Dendritic cell treated with granulocyte-macrophage colony-stimulating factor and Interleukin-4, amounts not matched to agents 40 ng/mL and 50 ng/mL, for 4 days (primary cell): ENCODE data around the gene NOL9.

Experiments
- H3K27ac Mint-ChIP-seq: one replicate; pipeline ENCODE4 v1.8.0; 2022; ENCODE audit warnings: mild to moderate bottlenecking, mixed read lengths
- H3K27me3 Mint-ChIP-seq: one replicate; pipeline ENCODE4 v1.8.0; 2022; ENCODE audit warnings: mild to moderate bottlenecking, mixed read lengths
- H3K36me3 Mint-ChIP-seq: one replicate; pipeline ENCODE4 v1.8.0; 2022; ENCODE audit warnings: low read depth, mixed read lengths
- H3K4me1 Mint-ChIP-seq: one replicate; pipeline ENCODE4 v1.8.0; 2022; ENCODE audit warnings: low read depth, mixed read lengths
- H3K4me3 Mint-ChIP-seq: one replicate; pipeline ENCODE4 v1.8.0; 2022; ENCODE audit warnings: mild to moderate bottlenecking, moderate library complexity, mixed read lengths
- H3K9me3 Mint-ChIP-seq: one replicate; pipeline ENCODE4 v1.8.0; 2022; ENCODE audit warnings: mixed read lengths
- intact Hi-C: fragments of 100-400 bp; cut with micrococcal nuclease; formaldehyde crosslinking; loops from one replicate; pipeline ENCODE4 v1.15.0; 2022

NOL9 gene

DNA sequence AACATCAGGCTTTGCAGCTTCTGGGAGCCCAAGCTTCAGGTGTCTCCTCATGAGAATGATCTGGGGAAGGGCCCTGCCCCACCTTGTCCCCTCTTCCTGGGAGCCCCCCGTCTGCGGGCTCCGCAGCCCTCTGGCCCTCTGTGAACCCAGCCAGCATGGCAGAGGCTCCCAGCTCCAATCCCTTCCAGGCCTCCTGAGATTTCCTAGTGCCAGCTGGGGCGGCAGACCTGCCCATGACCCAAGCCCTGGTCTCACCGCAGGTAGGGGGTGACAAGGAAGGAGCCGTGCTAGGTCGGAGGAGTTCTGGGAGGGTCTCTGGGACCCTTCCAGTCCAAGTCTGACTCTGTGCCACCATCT is 70.6 kb downstream of the NOL9 start:
- H3K27me3 Mint-ChIP-seq: peaks cover 67% of the 10 kb centered on the region

DNA sequence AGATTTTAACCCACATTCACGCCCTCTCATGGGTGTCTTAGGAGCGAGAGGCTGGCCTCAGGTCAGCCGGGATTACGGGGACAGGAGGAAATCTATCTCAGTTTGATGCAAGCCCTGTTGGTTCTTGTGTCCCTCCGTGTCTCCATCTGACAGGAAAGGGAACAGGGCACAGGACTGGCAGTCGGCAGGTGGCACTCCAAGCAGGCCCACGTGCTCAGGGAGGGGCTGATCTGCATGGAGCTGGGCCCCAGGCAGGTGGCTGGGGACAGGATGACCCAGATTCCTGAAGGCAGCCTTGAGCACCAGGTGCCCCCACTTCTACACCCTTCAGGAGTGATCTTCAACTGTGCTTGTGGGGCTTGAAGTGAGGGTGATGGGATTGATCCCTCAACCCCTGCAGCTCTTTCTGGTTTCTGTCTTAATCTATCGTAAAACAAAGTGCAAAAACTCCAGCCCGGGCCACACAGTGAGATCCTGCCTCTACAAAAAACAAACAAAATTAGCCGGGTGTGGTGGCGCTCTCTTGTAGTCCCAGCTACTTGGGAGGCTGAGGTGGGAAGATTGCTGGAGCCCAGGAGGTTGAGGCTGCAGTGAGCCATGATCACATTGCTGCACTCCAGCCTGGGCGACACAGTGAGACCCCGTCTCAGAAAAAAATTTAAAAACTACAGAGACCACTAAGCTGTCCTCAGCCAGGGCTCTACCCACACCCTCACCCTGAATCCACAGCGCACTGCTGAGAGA is 71.1 kb downstream of the NOL9 start:
- H3K4me1 Mint-ChIP-seq: peaks cover 5% of the 10 kb centered on the region
- H3K4me3 Mint-ChIP-seq: no peak overlapping the region
- peaks cover 62% of the 10 kb centered on the region for H3K27me3 Mint-ChIP-seq
- H3K9me3 Mint-ChIP-seq: no peaks in the 10 kb centered on the region
- H3K36me3 Mint-ChIP-seq: no peaks in the 10 kb centered on the region
- intact Hi-C loops: no loop called here
- no peak overlapping the region for H3K27ac Mint-ChIP-seq

More for the DNA sequence above, 70.6 kb downstream of the NOL9 start:
- Mint-ChIP-seq H3K4me1 (peaks cover 5% of the 10 kb centered on the region), H3K36me3 (no peaks in the 10 kb centered on the region), H3K27ac (no peak overlapping the region), H3K4me3 (no peak overlapping the region), H3K9me3 (no peaks in the 10 kb centered on the region)
- intact Hi-C loops: no loop called here

- H3K27me3 Mint-ChIP-seq: peaks cover 49% of the 10 kb centered on the region
Measured at GRCh38 chr1:6481820-6482219, 72.5 kb downstream of the NOL9 start.

DNA sequence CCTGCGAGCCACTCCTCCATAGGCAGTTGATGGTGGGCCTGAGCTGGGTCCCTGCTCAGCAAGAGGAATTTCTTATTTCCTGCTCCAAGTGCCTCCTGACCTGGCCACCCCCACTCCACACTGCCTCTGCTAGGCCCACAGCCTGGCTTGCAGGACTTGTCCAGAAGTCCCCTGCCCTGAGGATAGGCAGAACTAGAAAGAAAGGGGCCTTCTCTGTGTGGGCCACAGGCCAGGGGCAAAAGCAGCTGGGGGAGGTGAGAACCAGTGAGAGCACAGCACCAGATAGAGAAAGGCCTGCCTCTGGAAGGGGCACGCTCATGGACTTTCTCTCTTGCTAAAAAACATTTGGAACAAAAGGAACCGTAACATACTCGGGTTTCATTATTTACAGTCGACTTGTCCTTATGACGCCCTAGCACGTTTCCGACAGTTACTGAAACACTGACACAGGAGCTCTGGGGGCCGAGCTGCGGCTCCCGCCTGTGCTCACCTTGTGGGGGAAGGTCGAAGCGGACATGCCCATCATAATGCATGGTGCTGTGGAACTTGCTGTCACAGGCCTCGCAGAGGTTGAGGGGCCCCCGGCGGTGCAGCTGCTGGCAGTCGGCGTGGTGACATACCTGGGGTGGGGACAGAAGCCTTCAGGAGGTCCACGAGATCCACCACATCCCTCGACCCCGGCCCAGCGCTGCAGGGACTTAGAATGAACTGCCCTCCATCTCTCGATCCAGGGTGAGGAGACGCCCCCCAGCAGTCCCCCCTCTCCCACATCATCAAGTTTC is 77.1 kb downstream of the NOL9 start:
- Mint-ChIP-seq H3K4me1 (peaks cover 9% of the 10 kb centered on the region), H3K4me3 (no peak overlapping the region), H3K27me3 (peaks cover 19% of the 10 kb centered on the region), H3K27ac (no peak overlapping the region), H3K36me3 (peaks cover 6% of the 10 kb centered on the region), H3K9me3 (no peaks in the 10 kb centered on the region)
- intact Hi-C loops: no loop called here

More at GRCh38 chr1:6481820-6482219, 72.5 kb downstream of the NOL9 start:
- Mint-ChIP-seq H3K4me1 (peaks cover 5% of the 10 kb centered on the region), H3K9me3 (no peaks in the 10 kb centered on the region), H3K36me3 (no peaks in the 10 kb centered on the region), H3K4me3 (no peak overlapping the region), H3K27ac (no peak overlapping the region)
- intact Hi-C loops: no loop called here

DNA sequence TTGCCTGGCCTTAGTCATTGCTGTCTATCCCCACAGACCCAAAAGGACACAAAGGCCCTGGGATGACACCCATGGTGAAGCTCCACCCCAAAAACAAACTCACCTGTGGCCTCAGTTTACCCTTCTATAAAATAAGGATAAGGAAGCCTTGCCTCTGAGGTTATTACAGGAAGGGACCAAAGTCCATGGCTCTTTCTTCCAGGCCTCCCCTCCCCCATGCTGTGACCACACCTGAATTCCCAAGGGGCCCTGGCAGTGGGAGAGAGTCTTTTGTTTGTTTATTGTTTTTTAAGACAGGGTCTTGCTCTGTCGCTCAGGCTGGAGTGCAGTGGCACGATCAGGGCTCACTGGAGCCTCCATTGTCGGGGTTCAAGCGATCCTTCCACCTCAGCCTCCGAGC is 77.8 kb downstream of the NOL9 start:
- Mint-ChIP-seq H3K27ac (no peak overlapping the region), H3K9me3 (no peaks in the 10 kb centered on the region), H3K4me1 (peaks cover 9% of the 10 kb centered on the region), H3K27me3 (peaks cover 14% of the 10 kb centered on the region), H3K36me3 (peaks cover 6% of the 10 kb centered on the region), H3K4me3 (no peak overlapping the region)
- intact Hi-C loops: no loop called here

DNA sequence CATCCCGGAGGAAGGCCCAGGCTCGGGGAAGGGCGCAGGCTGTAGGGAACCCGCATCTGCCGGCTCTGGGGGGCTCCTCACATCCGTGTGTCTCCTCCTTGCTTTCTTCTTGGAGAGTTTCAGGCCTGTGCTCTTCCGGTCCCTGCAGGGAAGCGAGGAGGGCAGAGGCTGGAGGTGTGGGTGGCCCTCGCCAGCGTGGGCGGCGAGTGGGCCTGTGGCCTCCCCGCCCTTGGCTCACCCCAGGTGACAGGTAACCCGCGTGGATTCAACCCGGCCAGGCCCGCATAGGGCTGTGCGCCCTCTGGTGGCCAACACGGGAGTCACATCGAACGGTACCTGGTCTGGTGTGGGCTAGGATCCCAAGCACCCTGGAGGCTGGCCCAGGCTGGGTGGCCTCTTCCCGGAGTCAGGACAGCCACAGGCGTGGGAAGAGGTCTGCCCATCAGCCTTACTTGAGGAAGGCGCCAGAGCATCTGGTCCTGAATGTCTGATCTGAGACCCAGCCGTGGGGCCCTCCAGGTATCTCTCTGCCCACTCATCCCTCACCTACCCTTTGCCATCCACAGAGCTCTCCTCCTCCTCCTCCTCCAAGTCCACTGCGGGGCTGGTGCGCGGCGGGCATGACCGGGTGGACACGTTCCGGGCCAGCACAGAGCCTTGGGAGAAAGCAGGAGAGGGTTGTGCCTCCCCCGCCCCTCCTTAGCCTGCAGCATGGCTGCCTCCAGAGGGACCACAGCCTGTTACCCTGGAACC is 78.8 kb downstream of the NOL9 start:
- intact Hi-C loops: no loop called here

GRCh38 chr1:6474815-6475282 is 79.5 kb downstream of the NOL9 start:
- H3K4me1 Mint-ChIP-seq: peaks cover 9% of the 10 kb centered on the region
- H3K9me3 Mint-ChIP-seq: no peaks in the 10 kb centered on the region
- intact Hi-C loops: no loop called here
- H3K27me3 Mint-ChIP-seq: peaks cover 8% of the 10 kb centered on the region
- H3K36me3 Mint-ChIP-seq: peaks cover 6% of the 10 kb centered on the region
- H3K4me3 Mint-ChIP-seq: no peak overlapping the region
- H3K27ac Mint-ChIP-seq: no peak overlapping the region

More for the DNA sequence above, 78.8 kb downstream of the NOL9 start:
- Mint-ChIP-seq H3K27ac (no peak overlapping the region), H3K9me3 (no peaks in the 10 kb centered on the region), H3K4me1 (peaks cover 9% of the 10 kb centered on the region), H3K36me3 (peaks cover 6% of the 10 kb centered on the region), H3K4me3 (no peak overlapping the region), H3K27me3 (peaks cover 10% of the 10 kb centered on the region)

DNA sequence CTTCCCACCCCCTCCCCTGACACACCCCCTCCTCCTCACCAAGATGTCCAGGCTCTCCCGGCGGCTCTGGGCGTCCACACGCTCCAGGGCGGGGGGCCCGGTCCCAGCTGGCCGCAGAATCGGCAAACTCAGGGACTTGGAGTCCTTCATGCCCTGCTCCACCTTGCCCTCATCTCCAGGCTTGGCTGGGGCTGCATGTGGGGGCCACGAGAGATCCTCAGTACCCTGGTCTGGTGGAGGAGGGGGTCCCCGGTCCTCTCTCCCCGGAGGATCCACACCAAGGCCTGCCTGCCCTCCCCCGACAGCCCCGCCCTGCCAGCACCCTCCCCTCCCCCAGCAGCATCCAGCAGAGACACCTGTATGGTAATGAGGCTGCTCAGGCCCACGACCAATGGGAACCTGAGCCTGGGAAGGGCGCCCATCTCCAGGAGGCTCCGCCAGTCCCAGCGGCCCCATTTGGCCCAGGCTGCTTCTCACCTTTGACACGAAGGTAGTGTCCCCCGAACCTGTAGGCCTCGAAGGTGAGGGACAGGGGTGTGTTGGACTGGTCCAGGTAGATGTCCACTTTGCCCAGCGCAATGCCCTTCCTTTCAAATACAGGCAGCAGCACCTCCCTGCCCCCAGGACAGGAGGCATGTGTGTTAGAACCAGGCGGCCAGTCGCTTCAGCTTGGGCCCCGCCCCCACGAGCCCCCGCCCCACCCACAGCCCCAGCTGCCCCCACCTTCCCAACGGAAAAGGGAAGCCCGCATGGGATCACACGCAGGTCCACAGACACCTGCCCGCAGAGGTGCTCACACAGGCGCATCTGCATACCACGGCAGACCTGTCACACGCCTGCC is 80.1 kb downstream of the NOL9 start:
- no peak overlapping the region for H3K4me3 Mint-ChIP-seq
- peaks cover 8% of the 10 kb centered on the region for H3K36me3 Mint-ChIP-seq
- H3K27me3 Mint-ChIP-seq: peaks cover 8% of the 10 kb centered on the region
- H3K27ac Mint-ChIP-seq: no peak overlapping the region
- no peaks in the 10 kb centered on the region for H3K9me3 Mint-ChIP-seq
- intact Hi-C loops: no loop called here
- peaks cover 9% of the 10 kb centered on the region for H3K4me1 Mint-ChIP-seq

- peaks cover 8% of the 10 kb centered on the region for H3K27me3 Mint-ChIP-seq
- H3K4me3 Mint-ChIP-seq: no peak overlapping the region
- H3K36me3 Mint-ChIP-seq: peaks cover 11% of the 10 kb centered on the region
- intact Hi-C loops: no loop called here
- no peak overlapping the region for H3K27ac Mint-ChIP-seq
- H3K4me1 Mint-ChIP-seq: peaks cover 9% of the 10 kb centered on the region
- H3K9me3 Mint-ChIP-seq: no peaks in the 10 kb centered on the region
Measured at GRCh38 chr1:6473156-6473555, 81.2 kb downstream of the NOL9 start.

GRCh38 chr1:6472391-6472790 is 81.9 kb downstream of the NOL9 start:
- H3K4me3 Mint-ChIP-seq: no peak overlapping the region

GRCh38 chr1:6471970-6472368 is 82.3 kb downstream of the NOL9 start:
- H3K27me3 Mint-ChIP-seq: peaks cover 17% of the 10 kb centered on the region
- intact Hi-C loops: no loop called here
- H3K4me3 Mint-ChIP-seq: no peak overlapping the region
- no peak overlapping the region for H3K27ac Mint-ChIP-seq
- H3K4me1 Mint-ChIP-seq: peaks cover 9% of the 10 kb centered on the region
- peaks cover 11% of the 10 kb centered on the region for H3K36me3 Mint-ChIP-seq
- no peaks in the 10 kb centered on the region for H3K9me3 Mint-ChIP-seq

More at GRCh38 chr1:6472391-6472790, 81.9 kb downstream of the NOL9 start:
- intact Hi-C loops: no loop called here
- peaks cover 9% of the 10 kb centered on the region for H3K4me1 Mint-ChIP-seq
- H3K27ac Mint-ChIP-seq: no peak overlapping the region
- H3K9me3 Mint-ChIP-seq: no peaks in the 10 kb centered on the region
- peaks cover 11% of the 10 kb centered on the region for H3K36me3 Mint-ChIP-seq
- H3K27me3 Mint-ChIP-seq: peaks cover 13% of the 10 kb centered on the region
